GM12873 (cell line): ENCODE data around the gene P2RY12.

Experiments used
- CTCF ChIP-seq: IDR thresholded peaks from 2 replicates; pipeline ENCODE4 v1.5.1; 2012; ENCODE audit warnings: low read depth, mild to moderate bottlenecking, moderate library complexity, low read length, control low read depth; ENCODE audit not compliant: insufficient read depth; ENCODE audit errors: missing control alignments

P2RY12 gene

DNA sequence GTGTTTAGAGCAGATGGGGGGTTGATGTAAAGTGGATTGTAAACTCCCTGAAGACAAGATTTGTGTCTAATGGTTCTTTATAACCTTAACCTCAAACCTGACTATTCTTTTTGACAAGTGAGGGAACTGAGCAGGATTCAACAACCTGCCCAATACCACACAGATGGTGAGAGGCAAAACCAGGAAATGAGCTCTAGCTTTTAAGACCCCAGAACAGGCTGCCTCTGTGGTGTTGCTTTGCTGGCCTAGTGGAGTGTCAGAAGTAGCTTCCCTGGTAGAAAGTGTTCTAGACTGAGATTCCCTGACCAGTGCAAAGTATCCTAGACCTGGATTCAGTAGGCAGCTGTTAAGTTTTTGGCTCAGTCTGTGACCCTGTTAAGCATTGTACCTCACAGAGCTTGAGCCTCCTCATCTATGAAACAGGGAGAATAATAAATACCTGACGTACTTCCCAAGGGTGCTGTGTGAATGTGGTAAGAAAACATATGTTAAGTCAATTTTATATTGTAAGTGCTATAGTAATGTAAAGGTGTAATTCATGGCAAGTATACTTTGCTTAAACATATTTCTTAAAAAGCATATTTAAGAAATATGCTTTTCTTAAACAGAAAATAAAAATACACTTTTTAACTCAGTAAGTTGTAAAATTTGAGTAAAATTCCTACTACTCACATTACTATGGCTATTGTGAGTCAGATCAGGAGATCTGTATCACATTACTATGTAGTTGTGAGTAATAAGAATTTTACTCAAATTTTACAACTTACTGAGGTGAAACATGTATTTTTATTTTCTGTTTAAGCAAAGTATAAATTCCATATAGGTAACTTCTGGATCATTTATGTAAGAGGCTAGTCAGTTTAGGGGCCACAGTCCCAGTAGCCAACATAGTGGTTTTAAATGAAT, 76.7 kb downstream of the P2RY12 start:
- no peak for TF ChIP-seq CTCF

DNA sequence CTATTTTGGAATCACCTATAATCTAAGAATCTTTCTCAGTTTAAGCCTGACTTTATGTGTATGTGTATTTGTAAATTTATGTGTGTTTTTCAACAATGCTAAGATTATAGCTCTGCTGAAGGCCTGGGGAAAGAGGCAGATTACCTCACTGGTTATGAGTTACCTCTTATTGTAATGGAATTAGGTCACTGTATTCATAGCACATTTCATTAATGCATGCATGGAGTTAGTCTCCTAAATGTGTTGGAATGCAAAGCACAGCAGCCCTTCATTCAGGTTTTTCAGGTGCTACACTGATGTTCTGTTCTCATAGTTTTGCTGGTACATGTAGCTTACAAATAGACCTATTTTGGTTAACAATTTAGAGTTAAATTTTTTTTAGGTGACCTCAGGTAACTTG, 77.4 kb downstream of the P2RY12 start:
- no peak for TF ChIP-seq CTCF

GRCh38 chr3:151306168-151306810, 78.3 kb downstream of the P2RY12 start:
- TF ChIP-seq CTCF: no peak

- TF ChIP-seq CTCF: no peak
Observed at GRCh38 chr3:151305775-151306151, 78.8 kb downstream of the P2RY12 start.

DNA sequence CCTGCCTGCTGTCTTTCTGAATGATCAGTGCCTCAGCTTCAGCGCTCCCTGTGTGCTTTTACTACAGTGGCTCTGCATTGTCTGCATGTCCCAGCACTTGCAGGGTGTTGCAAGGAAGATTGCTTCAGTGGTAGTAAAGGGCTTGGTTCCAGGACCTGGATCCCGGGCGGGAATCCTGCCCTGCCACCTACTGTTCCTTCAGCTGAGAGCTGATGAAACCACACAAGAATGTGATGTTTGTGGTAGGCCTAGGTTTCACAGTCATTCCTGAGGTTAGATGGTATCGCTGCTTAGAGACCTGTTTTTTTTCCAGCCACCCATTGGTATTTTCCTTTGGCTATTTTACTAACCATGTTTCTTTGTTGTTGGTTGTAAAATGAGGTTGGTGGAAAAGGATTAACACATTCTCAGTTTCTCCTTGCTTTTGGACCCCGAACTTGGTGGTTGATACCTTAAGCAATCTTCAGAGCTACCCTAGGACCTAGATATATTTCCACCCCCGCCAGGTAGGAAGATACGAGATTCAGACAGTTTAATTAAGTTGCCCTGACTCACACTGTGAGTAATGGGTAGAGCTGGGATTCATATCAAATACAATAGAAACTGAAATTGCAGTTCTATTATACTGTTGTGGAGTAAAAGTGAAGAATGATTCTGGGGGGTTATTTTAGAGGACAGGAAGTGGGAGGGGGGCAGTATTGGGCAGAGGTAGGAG, 79.3 kb downstream of the P2RY12 start:
- TF ChIP-seq CTCF: no peak

DNA sequence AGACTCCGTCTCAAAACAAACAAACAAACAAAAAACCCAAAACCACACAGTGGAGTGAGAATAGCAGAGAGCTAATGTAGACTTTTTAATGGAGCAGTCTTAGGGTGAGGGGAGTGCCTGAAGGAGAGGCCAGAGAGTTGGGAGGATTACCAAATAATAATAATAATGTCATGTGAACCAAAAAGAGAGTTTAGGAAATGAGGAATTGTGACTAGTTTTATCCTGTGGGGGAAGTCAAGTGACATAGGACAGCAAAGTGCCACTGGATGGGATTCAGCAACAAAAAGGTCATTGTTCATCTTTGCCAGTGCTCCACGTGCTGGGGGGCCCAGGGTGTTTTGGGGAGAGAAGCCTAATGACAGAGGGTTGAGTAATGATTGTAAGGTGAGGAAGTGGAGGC, 80.8 kb downstream of the P2RY12 start:
- no peak for TF ChIP-seq CTCF

DNA sequence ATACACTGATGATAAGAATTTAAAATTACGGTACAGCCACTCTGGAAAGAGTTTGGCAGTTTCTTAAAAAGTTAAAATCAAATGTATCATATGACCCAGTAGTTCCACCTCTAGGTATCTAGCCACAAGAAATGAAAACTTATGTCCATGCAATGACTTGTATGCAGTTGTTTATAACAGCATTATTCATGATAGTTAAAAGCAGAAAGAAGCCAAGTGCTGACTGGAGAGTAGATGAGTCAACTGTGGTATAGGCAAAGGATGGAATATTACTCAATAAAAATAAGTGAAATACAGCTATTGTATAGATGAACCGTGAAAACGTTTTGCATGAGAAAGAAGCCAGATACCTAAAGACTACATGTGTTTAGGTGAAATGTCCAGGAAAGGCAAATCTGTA, 82.8 kb downstream of the P2RY12 start:
- TF ChIP-seq CTCF: no peak
